Stimulated activated CD8-positive, alpha-beta memory T cell treated with anti-CD3 and anti-CD28 coated beads, Interleukin-4, amount 100 ng/mL, for 4 hours (primary cell): Measurements from ENCODE around the gene NUP205.

ENCODE experiments used
- DNase-seq, 2 donors: peaks; one replicate each; pipeline ENCODE4 v3.0.0-alpha.2; 2020; ENCODE audit warnings: low read depth in 2 of 2, low spot score in 1 of 2

NUP205 gene

DNA sequence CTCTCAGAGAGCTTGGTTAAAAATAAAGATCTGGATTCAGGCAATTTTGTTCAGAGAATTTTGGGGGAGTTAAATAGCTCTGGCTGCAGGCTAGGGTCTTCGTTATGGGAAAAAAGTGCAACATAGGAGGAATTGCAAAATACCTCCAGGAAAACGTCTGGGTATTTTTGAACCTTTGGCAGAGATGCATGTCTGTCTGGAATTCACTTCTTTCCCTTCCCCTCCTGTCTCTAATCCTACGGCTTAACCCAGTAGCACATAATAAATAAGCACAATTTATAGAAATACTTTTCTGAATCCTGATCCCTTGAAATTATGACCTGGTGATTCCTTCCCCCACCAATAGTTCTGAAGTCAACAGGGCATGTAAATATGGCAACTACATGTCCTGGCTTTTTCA, 19.3 kb upstream of the NUP205 start:
- no peak for DNase-seq

DNA sequence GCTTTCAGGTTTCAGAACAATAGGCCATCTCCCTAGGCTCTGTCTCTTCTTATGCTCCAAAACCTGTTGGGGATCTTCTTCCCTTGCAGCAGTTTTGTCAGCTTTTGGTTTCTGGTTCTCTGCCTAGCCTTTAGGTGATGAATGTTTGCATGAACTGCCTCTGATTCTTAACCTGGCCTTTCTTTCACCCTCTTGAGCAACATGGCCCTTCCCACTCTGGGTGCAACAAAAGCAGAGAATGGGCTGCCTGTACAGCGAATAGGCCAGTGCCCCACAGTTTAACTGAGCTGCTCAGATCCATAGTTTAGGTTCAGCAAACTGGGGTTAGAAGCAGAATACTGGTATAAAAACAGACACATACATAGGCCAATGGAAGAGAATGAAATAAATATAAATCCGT, 18.1 kb upstream of the NUP205 start:
- DNase-seq, result no peak

DNA sequence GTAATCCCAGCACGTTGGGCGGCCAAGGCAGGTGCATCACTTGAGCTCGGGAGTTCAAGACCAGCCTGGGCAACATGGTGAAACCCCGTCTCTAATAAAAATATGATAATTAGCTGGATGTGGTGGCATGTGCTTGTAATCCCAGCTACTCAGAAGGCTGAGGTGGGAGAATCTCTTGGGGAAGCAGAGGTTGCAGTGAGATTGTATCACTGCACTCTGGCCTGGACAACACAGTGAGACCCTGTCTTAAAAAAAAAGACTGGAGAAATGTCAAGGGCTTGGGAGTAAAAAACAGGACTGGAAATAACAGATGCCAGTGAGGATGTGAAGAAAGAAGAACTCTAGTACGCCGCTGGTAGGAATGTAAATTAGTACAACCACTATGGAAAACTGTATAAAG, 16.7 kb upstream of the NUP205 start:
- no peak for DNase-seq

DNA sequence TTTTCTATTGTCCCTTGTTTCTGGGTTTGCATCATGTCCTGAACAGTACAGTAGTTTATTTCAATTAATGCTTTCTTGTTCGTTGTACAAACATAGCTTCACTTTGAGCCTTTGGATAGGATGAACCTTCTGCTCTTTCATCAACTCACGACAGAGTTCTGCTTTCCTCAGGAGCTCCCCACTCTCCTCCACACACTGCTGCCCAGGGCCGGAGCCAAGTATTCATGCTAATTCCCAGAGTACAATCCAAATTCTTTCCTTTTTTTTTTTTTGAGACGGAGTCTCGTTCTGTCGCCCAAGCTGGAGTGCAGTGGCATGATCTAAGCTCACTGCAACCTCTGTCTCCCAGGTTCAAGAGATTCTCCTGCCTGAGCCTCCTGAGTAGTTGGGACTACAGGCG, 7.5 kb upstream of the NUP205 start:
- DNase-seq, result no peak

DNA sequence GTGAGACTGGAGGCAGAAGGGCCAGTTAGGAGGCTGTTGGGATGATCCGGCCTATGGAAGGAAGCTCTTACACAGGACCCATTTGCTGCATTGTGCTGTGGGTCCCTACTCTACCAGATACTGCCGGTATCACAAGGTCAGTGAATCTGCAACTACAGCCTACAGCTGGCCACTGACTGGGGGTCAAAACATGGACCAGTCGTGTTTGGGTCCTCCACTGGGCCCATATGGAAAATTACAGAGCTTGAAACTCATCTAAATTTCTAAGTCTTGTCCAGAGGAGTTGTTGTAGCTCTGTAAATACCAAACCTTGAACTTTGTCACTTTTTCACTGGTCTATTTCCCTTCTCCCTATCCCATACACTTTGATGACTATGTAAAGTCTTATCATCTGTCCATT, 5.6 kb upstream of the NUP205 start:
- no peak for DNase-seq

DNA sequence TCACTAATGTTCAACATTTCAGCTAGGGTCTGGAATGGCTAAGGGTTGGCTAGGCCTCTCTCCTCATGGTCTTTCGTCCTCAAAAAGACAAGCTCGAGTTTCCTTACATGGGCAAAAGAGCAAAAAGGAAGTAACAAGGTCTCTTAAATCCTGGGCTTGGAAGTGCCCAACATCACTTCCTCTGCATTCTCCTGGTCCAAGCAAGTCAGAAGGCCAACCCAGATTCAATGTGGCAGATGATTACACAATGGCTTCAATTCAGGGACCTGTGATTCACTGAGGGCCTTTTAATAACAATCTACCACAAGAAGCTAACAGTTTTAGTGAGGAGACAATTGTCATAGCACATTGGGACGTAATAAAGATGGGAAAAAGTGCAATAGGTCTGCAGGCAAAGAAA, 4.4 kb upstream of the NUP205 start:
- no peak for DNase-seq

DNA sequence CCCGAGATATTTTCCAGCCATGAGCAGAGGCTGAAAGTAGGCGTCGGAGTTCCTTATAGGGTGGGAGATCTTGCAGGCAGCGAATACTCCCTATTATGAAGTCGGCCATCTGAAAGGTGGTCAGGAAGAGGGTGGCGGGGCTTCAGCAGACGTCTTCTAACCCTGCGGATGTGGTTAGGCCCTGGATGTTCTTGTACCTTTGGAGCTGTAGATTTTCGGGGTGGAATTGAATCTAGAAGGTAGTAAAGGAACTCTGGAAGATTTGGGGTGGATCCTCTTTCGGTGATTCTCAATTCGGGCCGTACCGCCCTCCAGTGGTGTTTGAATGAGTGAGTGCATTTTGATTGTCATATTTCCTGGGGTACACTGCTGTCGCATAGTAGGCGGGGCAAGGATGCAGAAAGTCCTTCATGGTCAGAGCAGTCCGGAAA, 635 bp downstream of the NUP205 start:
- DNase-seq, result peak; percentile 20 to 29

DNA sequence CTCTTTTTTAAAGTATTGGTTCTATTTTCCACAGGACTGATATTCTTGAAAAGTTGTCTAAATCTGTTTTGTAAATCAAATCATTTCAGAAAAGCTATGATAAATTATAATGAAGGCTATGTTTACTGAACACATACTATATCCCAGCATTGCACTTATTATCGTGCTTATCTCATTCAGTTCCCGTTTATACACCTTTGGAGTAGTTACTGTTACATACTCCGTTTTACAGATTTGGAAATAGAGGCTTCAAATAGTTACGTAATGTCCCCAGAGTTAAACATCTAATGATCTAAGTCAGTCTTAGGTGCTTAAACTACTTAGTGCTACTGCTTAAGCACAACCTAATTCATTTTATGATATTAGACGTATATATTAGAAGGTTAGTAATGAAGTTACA, 1.2 kb downstream of the NUP205 start:
- no peak for DNase-seq

DNA sequence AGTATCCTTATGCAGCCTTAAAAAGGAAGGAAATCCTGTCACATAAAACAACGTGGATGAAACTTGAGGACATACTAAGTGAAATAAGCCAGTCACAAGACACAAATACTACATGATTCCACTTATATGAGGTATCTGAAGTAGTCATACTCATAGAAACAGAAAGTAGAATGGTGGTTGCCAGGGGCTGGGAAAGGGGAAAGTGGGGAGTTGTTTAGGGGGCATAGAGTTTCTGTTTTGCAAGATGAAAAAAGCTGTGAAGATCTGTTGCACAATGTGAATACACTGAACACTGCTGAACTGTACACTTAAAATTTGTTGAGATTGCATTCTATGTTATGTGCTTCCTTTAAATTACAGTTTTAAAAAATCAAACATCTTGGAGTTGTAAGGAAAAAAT, 2.9 kb downstream of the NUP205 start:
- DNase-seq, result no peak

DNA sequence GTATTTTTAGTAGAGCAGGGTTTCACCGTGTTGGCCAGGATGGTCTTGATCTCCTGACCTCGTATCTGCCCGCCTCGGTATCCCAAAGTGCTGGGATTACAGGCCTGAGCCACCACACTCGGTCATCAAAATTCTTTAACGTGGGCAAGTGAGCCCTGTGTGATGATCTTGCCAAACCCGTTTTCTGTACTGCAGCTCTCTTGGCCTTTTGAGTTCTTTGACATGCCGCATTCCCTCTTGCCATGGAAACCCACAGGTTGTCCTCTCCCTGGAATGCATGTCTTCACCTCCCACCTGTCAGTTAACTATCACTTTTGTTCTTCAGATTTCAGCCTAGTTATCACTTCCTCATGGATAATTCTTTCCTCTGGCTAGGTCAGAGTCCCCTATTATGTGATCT, 5.0 kb downstream of the NUP205 start:
- no peak for DNase-seq

DNA sequence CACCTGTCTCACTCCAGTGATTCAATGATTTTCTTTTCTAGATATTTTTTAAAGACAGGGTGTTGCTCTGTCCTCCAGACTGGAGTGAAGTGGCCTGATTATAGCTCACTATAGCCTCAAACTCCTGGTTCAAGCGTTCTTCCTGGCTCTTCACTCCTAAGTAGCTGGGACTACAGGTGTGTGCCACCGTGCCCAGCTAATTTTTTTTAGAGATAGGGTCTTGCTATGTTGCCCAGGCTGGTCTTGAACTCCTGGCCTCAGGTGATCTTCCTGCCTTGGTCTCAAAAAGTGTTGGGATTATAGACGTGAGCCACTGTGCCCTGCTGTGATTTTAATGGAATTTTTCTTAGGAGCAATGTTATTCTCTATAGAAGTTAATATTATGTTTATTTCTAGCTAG, 14.1 kb downstream of the NUP205 start:
- DNase-seq, result no peak

DNA sequence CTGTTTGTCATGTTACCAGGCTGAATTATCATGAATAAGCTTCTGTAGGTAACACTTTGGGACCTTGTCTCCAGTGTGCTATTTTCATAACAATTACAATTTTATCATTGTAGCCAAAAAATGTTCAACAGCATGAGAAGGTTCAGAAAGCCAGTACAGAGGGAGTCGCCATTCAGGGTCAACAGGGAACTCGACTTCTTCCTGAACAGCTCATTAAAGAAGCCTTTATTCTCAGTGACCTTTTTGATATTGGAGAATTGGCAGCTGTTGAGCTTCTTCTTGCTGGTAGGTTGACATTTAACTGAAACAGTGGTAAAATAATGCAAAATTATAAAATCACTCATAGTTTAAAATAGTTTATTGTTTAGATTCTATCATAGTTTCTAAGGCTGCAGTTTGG, 15.8 kb downstream of the NUP205 start:
- no peak for DNase-seq

DNA sequence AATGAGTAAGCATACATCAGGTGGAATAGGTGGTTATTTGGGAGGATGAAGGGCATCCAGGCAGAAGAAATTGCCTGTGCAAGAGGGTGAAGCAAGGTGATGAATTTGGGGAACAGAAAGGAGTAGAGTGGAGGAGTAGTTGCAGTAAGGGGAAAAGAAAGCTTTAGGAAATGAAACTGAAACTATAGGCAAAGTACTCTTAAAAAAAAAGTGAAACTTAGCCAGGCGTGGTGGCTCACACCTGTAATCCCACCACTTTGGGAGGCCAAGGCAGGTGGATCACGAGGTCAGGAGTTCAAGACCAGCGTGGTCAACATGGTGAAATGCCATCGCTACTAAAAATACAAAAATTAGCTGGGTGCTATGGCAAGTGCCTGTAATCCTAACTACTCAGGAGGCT, 17.6 kb downstream of the NUP205 start:
- DNase-seq, result no peak

DNA sequence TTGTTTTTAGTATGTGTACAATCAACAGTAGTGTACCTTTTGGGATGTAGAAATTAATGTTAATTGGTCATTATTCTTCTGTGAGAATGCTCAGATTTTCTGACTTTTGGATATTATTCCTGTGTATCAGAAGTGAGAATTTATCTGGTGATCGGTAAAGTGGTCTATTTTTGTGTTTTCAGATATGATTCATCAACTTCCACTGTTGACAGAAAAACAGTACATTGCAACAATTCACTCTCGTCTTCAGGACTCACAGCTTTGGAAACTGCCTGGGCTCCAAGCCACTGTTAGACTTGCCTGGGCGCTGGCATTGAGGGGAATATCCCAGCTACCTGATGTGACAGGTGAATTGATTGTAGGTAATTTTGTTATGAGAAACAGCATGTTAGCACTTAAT, 20.9 kb downstream of the NUP205 start:
- no peak for DNase-seq

DNA sequence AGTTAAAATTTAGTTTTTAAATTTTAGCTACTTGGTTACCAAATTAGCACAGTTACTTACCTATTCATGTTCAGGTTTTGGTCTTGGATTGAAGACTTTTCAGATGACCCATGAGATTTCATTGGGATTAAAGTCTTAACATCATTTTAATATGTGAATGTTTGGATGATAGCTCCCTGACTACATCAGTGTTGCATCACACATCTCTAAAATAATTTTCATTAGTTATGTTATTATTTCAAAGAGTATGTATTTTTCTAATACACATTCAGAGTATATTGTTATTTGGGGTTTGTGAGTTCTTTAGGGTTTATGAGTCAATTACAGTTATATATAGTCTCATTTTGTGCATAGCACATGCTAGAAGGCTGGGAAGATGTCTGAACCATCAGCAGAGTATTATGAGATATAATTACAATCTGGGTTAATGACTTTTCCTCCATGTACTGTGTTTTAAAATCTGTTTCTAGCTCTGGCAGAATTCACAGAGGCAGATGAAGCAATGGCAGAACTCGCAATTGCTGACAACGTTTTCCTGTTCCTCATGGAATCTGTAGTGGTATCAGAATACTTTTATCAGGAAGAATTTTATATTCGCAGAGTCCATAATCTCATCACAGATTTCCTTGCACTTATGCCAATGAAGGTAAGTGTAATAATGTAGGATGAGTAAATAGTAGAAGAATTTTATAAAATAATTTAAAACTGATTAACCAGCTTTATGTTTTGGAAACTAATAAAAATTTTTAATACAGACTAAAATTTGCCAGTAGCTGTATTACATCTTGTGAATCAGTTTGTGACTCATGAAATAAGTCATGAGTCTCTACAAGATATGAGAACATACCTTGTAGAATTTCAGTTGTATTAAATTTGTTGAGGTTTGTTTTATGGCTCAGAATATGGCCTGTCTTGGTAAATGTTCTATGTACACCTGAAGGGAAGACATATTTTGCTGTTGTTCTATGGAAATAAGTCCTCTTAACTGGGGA, 26.9 kb downstream of the NUP205 start:
- DNase-seq, result no peak

DNA sequence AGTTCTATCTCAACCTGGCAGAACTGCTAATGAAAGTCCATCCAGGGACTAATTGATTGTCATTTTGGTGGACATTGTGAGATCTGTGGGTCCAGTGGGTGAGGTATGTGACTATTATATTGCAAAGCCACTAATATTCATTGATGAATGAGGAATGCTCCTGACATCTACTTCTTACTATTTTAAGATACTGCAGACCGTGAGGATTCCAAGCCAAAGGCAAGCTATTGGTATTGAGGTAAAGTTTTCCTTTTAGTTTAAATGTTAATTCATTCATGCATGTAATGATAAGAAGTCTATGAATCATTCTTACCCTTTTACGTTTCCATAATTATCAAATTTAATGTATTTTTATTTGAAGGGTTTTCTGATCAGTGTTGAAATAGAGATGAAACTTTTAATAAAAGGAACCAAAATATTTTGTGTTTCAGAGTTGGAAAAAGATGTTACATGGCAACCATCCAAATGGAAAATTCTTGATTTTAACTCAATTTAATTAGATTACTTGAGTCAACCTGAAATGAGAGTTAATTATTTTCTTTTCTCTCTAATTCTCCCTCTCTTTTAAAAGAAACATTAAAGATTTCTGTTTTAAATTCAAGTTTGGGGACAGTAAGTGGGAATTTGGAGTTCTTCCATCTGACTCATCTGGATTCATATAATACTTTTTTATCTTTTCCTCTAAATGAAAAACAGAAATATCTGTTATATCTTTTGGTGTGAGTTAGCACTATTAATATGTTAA, 39.6 kb downstream of the NUP205 start:
- DNase-seq, result no peak

DNA sequence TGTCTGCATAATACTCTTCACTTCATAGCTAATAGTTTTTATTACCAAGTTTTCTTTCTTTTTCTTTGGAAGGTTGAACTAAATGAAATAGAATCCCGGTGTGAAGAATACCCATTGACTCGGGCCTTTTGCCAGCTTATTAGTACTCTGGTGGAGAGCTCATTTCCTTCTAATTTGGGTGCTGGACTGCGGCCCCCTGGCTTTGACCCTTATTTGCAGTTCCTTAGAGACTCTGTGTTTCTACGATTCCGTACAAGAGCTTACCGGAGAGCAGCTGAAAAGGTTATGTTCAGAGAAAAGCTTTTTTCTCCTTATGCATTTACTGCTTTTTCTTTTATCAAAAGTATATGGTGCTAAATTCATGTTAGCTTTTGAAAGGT, 40.2 kb downstream of the NUP205 start:
- no peak for DNase-seq

DNA sequence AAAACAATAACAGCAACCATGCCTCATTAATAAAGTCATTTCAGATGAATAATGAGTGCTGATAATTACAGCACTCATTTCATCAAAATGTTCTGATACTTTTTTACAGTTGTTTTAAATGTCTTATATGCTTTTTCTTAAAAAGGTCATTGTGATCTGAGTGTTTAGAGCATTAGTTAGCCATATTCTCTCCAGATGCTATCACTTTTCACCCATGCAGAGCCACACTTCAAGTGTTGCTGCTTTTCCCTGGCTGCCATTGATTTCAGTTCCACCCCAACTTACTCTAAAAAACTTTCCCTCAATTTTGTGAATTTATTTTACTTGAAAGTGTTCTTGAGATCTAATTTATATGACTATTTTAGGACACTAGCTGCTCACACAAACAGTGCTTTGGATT, 41.8 kb downstream of the NUP205 start:
- DNase-seq, result no peak

DNA sequence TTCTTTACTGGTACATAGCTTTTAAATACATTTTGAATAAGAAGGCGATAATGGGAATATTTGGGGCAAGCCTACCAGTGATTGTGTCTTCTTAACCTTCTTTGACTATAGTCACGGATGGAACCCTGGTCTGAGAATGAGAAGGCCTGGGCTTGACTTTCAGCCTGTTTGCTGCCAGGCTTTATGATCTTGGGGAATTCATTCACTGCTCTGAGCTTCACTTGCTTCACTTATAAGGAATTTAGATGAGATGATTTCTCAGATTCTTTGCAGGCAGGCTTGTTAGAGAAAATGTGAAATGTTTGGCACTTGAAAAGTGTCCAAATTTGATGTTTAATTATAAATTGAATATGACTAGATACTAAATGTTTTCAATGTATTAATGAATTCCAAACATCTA, 42.5 kb downstream of the NUP205 start:
- no peak for DNase-seq

DNA sequence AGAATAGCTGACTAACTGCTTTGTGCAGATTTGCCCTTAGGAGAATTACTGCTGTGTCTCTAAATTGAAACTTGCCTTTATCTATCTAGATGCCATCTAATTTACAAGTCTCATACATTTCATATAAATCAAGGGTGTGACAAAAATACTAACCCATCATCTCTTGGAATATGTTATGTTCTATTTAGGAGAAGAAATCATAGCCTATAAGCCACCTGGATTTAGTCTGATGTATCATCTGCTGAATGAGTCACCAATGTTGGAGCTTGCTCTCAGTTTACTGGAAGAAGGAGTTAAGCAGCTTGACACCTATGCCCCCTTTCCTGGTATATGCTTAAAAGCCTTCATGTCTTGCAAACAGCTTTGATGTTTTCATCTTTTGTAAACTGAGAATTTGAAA, 43.5 kb downstream of the NUP205 start:
- DNase-seq, result no peak

DNA sequence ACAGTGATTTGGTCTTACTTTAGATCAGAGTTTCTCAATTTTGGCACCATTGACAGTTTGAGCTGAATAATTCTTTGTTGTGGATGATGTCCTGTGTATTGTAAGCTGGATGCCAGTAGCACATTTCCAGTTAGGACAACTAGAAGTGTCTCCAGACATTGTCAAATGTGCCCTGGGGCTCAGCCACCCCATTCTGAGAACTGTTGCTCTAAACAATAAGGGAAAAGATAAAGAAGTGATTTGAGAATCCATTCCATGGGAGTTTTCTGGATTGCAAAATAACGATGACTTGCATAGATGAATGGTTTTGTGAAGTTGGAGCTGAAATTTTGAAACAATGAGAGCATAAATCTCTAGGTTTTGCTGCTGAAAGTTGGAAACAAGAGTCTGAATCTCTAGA, 44.6 kb downstream of the NUP205 start:
- no peak for DNase-seq

DNA sequence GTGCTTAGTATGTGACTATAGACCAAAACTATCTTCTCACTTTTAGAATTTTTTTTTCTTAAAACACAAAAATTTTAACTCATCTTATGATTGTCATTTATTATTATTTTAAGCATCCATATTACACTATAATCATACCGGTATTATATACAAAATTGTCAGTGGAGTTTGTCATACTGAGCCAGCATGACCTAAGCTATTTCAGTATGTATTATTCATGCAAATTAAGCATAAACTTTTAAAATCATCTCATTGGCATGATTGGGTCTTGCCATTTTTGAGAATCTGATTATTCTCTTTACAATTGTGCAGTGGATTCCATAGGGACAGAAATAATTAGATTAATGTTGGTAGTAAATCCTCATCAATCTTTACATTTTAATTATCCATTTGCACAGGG, 58.4 kb downstream of the NUP205 start:
- DNase-seq, result no peak
